Measurements from ENCODE around the gene SCN4B. TPM values are rescaled to one million over a fixed set of nuclear protein-coding genes. Genes with fewer than 3 reads are reported as not detected.

SCN4B gene
- total and polyA plus RNA-seq, 10 of the 15 experiments (the other 5 are each of a cell fraction or from before 2014, with no cell fraction given): 0.01 to 0.49 (median 0.04) TPM; not detected in 5

DNA sequence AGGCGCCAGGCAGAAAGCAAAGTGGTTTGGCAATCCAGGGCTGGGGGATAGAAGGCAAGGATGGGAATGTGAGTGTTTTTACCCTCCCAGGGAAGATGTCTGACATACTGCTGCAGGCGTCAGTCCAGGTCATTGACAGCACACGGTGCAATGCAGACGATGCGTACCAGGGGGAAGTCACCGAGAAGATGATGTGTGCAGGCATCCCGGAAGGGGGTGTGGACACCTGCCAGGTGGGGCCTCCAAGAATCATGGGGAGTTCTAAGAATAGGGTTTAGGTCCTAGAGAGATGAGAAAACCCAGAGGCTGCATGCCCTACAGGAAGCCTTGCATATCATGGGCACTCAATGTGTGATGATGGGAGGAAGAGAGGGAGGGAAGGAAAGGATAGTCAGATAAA is 37.6 kb downstream of the SCN4B start:
- DNase-seq (ENCODE audit: low read depth, low spot score): no peak
- TF ChIP-seq MEF2B (IDR thresholded peaks at IDR 0.05; ENCODE audit: partially characterized antibody, poor library complexity, severe bottlenecking): no peak
- TF ChIP-seq ZNF207 (IDR thresholded peaks at IDR 0.05; ENCODE audit: borderline replicate concordance): no peak
- no peak for TF ChIP-seq PAX8 (IDR thresholded peaks at IDR 0.05)
- TF ChIP-seq, protein P1, sequence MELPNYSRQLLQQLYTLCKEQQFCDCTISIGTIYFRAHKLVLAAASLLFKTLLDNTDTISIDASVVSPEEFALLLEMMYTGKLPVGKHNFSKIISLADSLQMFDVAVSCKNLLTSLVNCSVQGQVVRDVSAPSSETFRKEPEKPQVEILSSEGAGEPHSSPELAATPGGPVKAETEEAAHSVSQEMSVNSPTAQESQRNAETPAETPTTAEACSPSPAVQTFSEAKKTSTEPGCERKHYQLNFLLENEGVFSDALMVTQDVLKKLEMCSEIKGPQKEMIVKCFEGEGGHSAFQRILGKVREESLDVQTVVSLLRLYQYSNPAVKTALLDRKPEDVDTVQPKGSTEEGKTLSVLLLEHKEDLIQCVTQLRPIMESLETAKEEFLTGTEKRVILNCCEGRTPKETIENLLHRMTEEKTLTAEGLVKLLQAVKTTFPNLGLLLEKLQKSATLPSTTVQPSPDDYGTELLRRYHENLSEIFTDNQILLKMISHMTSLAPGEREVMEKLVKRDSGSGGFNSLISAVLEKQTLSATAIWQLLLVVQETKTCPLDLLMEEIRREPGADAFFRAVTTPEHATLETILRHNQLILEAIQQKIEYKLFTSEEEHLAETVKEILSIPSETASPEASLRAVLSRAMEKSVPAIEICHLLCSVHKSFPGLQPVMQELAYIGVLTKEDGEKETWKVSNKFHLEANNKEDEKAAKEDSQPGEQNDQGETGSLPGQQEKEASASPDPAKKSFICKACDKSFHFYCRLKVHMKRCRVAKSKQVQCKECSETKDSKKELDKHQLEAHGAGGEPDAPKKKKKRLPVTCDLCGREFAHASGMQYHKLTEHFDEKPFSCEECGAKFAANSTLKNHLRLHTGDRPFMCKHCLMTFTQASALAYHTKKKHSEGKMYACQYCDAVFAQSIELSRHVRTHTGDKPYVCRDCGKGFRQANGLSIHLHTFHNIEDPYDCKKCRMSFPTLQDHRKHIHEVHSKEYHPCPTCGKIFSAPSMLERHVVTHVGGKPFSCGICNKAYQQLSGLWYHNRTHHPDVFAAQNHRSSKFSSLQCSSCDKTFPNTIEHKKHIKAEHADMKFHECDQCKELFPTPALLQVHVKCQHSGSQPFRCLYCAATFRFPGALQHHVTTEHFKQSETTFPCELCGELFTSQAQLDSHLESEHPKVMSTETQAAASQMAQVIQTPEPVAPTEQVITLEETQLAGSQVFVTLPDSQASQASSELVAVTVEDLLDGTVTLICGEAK (IDR thresholded peaks at IDR 0.05; ENCODE audit: borderline replicate concordance): no peak
- no peak for TF ChIP-seq SIX5 (IDR thresholded peaks at IDR 0.05; ENCODE audit: low read depth, low read length, severe bottlenecking)
- TF ChIP-seq, protein P2, sequence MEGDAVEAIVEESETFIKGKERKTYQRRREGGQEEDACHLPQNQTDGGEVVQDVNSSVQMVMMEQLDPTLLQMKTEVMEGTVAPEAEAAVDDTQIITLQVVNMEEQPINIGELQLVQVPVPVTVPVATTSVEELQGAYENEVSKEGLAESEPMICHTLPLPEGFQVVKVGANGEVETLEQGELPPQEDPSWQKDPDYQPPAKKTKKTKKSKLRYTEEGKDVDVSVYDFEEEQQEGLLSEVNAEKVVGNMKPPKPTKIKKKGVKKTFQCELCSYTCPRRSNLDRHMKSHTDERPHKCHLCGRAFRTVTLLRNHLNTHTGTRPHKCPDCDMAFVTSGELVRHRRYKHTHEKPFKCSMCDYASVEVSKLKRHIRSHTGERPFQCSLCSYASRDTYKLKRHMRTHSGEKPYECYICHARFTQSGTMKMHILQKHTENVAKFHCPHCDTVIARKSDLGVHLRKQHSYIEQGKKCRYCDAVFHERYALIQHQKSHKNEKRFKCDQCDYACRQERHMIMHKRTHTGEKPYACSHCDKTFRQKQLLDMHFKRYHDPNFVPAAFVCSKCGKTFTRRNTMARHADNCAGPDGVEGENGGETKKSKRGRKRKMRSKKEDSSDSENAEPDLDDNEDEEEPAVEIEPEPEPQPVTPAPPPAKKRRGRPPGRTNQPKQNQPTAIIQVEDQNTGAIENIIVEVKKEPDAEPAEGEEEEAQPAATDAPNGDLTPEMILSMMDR (IDR thresholded peaks at IDR 0.05 in 2 of 3, conservative IDR thresholded peaks at IDR 0.05 in 1 of 3; ENCODE audit: control insufficient read depth in 2 of 3, extremely low read depth in 1 of 3, insufficient read depth in 1 of 3, low read depth in 3 of 3, low read length in 3 of 3): no peak
- TF ChIP-seq CHD1 (IDR thresholded peaks at IDR 0.05; ENCODE audit: low read depth, low read length): no peak
- TF ChIP-seq, protein P3, sequence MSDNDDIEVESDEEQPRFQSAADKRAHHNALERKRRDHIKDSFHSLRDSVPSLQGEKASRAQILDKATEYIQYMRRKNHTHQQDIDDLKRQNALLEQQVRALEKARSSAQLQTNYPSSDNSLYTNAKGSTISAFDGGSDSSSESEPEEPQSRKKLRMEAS (IDR thresholded peaks at IDR 0.05; ENCODE audit: low read depth, low read length): no peak
- TF ChIP-seq YY1 (IDR thresholded peaks at IDR 0.05; ENCODE audit: low read depth, low read length): no peak
- no peak for TF ChIP-seq POU2F2 (IDR thresholded peaks at IDR 0.05; ENCODE audit: borderline replicate concordance, low read depth, low read length)
- TF ChIP-seq RBBP5 (conservative IDR thresholded peaks at IDR 0.05): no peak
- TF ChIP-seq, protein P4, sequence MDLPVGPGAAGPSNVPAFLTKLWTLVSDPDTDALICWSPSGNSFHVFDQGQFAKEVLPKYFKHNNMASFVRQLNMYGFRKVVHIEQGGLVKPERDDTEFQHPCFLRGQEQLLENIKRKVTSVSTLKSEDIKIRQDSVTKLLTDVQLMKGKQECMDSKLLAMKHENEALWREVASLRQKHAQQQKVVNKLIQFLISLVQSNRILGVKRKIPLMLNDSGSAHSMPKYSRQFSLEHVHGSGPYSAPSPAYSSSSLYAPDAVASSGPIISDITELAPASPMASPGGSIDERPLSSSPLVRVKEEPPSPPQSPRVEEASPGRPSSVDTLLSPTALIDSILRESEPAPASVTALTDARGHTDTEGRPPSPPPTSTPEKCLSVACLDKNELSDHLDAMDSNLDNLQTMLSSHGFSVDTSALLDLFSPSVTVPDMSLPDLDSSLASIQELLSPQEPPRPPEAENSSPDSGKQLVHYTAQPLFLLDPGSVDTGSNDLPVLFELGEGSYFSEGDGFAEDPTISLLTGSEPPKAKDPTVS (IDR thresholded peaks at IDR 0.05; ENCODE audit: low read depth, low read length): no peak
- no peak for TF ChIP-seq LARP7 (IDR thresholded peaks at IDR 0.05)
- no peak for TF ChIP-seq ASH2L (IDR thresholded peaks at IDR 0.05; ENCODE audit: borderline replicate concordance, low read depth)
- TF ChIP-seq NR2C1 (IDR thresholded peaks at IDR 0.05): no peak
- no peak for TF ChIP-seq SREBF1 (IDR thresholded peaks at IDR 0.05; ENCODE audit: low read length)
- no peak for TF ChIP-seq GATAD2B (conservative IDR thresholded peaks at IDR 0.05; ENCODE audit: low read depth)
- in situ Hi-C loops (cut with MboI) (no loop called here), intact Hi-C loops (cut with micrococcal nuclease; ENCODE audit: unreplicated experiment) (no loop called here)
- 71% methylated on average over 7 of the region's 7 CpGs for WGBS (ENCODE audit: insufficient coverage, insufficient replicate concordance, low lambda C conversion rate, missing lambda C conversion rate)
- no peaks in the 10 kb centered on the region for H3K79me2 ChIP-seq (ENCODE audit: control insufficient read depth, insufficient read depth, low read length)
- H3K9me3 ChIP-seq (replicated peaks; ENCODE audit: control insufficient read depth, insufficient read depth, low read length): no peaks in the 10 kb centered on the region
- ChIA-PET CTCF (interaction anchor here (1.2 kb wide), 1 partner anchor 56 kb away, joined by 3 read pairs; no protein-coding TSS in a partner anchor), RAD21 (ENCODE audit: unreplicated experiment) (no interaction called here), POLR2A (no interaction called here), SMC1A (ENCODE audit: uncharacterized antibody, unreplicated experiment) (no interaction called here)
- FAIRE-seq: no peak
- H3K27me3 ChIP-seq (replicated peaks in 1 of 2; ENCODE audit: control insufficient read depth in 2 of 2, insufficient read depth in 2 of 2, low read length in 1 of 2): no peaks in the 10 kb centered on the region; a peak in 2 of 4 replicates
- H3K4me2 ChIP-seq (ENCODE audit: control insufficient read depth, insufficient read depth): no peak overlapping the region
- no peaks in the 10 kb centered on the region for H4K20me1 ChIP-seq (ENCODE audit: control insufficient read depth, insufficient read depth)
- no peak for ATAC-seq
- no peak overlapping the region for H3K27ac ChIP-seq (ENCODE audit: control insufficient read depth, insufficient read depth)
- no TSS peak for BruUV-seq (replicated peaks)
- H3K9ac ChIP-seq (ENCODE audit: control insufficient read depth, insufficient read depth, low read length): no peak overlapping the region
- no peak overlapping the region for H3K4me3 ChIP-seq
- H3K4me1 ChIP-seq (ENCODE audit: control insufficient read depth, insufficient read depth, low read length): no peaks in the 10 kb centered on the region; the same call in 1 of the 2 replicates
- no peaks in the 10 kb centered on the region for H3K36me3 ChIP-seq (ENCODE audit: control insufficient read depth in 2 of 2, insufficient read depth in 2 of 2, low read length in 1 of 2)
- H2AFZ ChIP-seq (ENCODE audit: control insufficient read depth, low read depth, low read length): no peak overlapping the region

Measured in GM12878 (cell line).